HEK293 (cell line): ENCODE results near the gene VGLL2.

Experiments
- EGR2 ChIP-seq: fragments of 450-650 bp; formaldehyde crosslinking; IDR thresholded peaks from 2 replicates; pipeline ENCODE4 v1.5.1; 2016; ENCODE audit warnings: low read depth, missing biosample characterization, missing genetic modification characterization
- GLIS2 ChIP-seq: fragments of 450-650 bp; formaldehyde crosslinking; IDR thresholded peaks from 2 replicates; pipeline ENCODE4 v1.5.1; 2016; ENCODE audit warnings: missing biosample characterization, missing genetic modification characterization
- IKZF3 ChIP-seq: fragments of 450-650 bp; IDR thresholded peaks from 2 replicates; pipeline ENCODE4 v1.5.0; 2018; ENCODE audit warnings: missing biosample characterization, mild to moderate bottlenecking, missing genetic modification characterization, moderate library complexity
- KLF10 ChIP-seq: fragments of 450-650 bp; IDR thresholded peaks from 2 replicates; pipeline ENCODE4 v1.5.1; 2018; ENCODE audit warnings: missing biosample characterization, mild to moderate bottlenecking, missing genetic modification characterization
- SP3 ChIP-seq: fragments of 450-650 bp; formaldehyde crosslinking; IDR thresholded peaks from 2 replicates; pipeline ENCODE4 v1.5.1; 2016; ENCODE audit warnings: missing biosample characterization, missing genetic modification characterization
- YY1 ChIP-seq: fragments of 450-650 bp; formaldehyde crosslinking; IDR thresholded peaks from 2 replicates; pipeline ENCODE4 v1.5.1; 2018; ENCODE audit warnings: missing biosample characterization, missing genetic modification characterization
- ZBTB17 ChIP-seq: fragments of 450-650 bp; formaldehyde crosslinking; IDR thresholded peaks from 2 replicates; pipeline ENCODE4 v1.5.1; 2016; ENCODE audit warnings: missing biosample characterization, missing genetic modification characterization
- ZBTB7A ChIP-seq: fragments of 450-650 bp; formaldehyde crosslinking; IDR thresholded peaks from 2 replicates; pipeline ENCODE4 v1.5.1; 2016; ENCODE audit warnings: low read depth, missing biosample characterization, missing genetic modification characterization
- ZBTB8A ChIP-seq: fragments of 450-650 bp; formaldehyde crosslinking; IDR thresholded peaks from 2 replicates; pipeline ENCODE4 v1.5.1; 2016; ENCODE audit warnings: missing biosample characterization, missing genetic modification characterization
- ZFHX2 ChIP-seq: fragments of 450-650 bp; formaldehyde crosslinking; conservative IDR thresholded peaks from 2 replicates; pipeline ENCODE4 v1.5.1; 2016; ENCODE audit warnings: missing biosample characterization, missing genetic modification characterization
- ZNF214 ChIP-seq: fragments of 450-650 bp; formaldehyde crosslinking; IDR thresholded peaks from 2 replicates; pipeline ENCODE4 v1.5.1; 2017; ENCODE audit warnings: missing biosample characterization, mild to moderate bottlenecking, missing genetic modification characterization, borderline replicate concordance
- ZNF335 ChIP-seq: fragments of 450-650 bp; formaldehyde crosslinking; conservative IDR thresholded peaks from 2 replicates; pipeline ENCODE4 v1.5.1; 2016; ENCODE audit warnings: missing biosample characterization, missing genetic modification characterization
- ZNF394 ChIP-seq: fragments of 450-650 bp; formaldehyde crosslinking; IDR thresholded peaks from 2 replicates; pipeline ENCODE4 v1.5.1; 2016; ENCODE audit warnings: missing biosample characterization, missing genetic modification characterization, mild to moderate bottlenecking, moderate library complexity, borderline replicate concordance
- ZNF416 ChIP-seq: fragments of 450-650 bp; formaldehyde crosslinking; IDR thresholded peaks from 2 replicates; pipeline ENCODE4 v1.5.1; 2016; ENCODE audit warnings: missing biosample characterization, missing genetic modification characterization
- ZNF561 ChIP-seq: fragments of 450-650 bp; IDR thresholded peaks from 2 replicates; pipeline ENCODE4 v1.5.1; 2018; ENCODE audit warnings: missing biosample characterization, missing genetic modification characterization, borderline replicate concordance
- ZNF596 ChIP-seq: fragments of 450-650 bp; IDR thresholded peaks from 2 replicates; pipeline ENCODE4 v1.5.0; 2018; ENCODE audit warnings: missing biosample characterization, mild to moderate bottlenecking, missing genetic modification characterization, moderate library complexity
- ZNF610 ChIP-seq: fragments of 450-650 bp; formaldehyde crosslinking; IDR thresholded peaks from 2 replicates; pipeline ENCODE4 v1.5.1; 2016; ENCODE audit warnings: missing biosample characterization, missing genetic modification characterization, borderline replicate concordance
- ZXDB ChIP-seq: fragments of 450-650 bp; formaldehyde crosslinking; IDR thresholded peaks from 2 replicates; pipeline ENCODE4 v1.5.1; 2016; ENCODE audit warnings: missing biosample characterization, missing genetic modification characterization
- TF ChIP-seq, protein P1 (sequence below): fragments of 450-650 bp; formaldehyde crosslinking; IDR thresholded peaks from 2 replicates; pipeline ENCODE4 v1.5.1; 2016; ENCODE audit warnings: missing biosample characterization, missing genetic modification characterization
- TF ChIP-seq, protein P2 (sequence below): fragments of 450-650 bp; formaldehyde crosslinking; IDR thresholded peaks from 2 replicates; pipeline ENCODE4 v1.5.1; 2016; ENCODE audit warnings: missing biosample characterization, missing genetic modification characterization
- TF ChIP-seq, protein P3 (sequence below): fragments of 450-650 bp; formaldehyde crosslinking; IDR thresholded peaks from 2 replicates; pipeline ENCODE4 v1.5.1; 2017; ENCODE audit warnings: missing biosample characterization, missing genetic modification characterization
- TF ChIP-seq, protein P4 (sequence below): fragments of 450-650 bp; formaldehyde crosslinking; IDR thresholded peaks from 2 replicates; pipeline ENCODE4 v1.5.1; 2016; ENCODE audit warnings: missing biosample characterization, missing genetic modification characterization

The VGLL2 gene

DNA sequence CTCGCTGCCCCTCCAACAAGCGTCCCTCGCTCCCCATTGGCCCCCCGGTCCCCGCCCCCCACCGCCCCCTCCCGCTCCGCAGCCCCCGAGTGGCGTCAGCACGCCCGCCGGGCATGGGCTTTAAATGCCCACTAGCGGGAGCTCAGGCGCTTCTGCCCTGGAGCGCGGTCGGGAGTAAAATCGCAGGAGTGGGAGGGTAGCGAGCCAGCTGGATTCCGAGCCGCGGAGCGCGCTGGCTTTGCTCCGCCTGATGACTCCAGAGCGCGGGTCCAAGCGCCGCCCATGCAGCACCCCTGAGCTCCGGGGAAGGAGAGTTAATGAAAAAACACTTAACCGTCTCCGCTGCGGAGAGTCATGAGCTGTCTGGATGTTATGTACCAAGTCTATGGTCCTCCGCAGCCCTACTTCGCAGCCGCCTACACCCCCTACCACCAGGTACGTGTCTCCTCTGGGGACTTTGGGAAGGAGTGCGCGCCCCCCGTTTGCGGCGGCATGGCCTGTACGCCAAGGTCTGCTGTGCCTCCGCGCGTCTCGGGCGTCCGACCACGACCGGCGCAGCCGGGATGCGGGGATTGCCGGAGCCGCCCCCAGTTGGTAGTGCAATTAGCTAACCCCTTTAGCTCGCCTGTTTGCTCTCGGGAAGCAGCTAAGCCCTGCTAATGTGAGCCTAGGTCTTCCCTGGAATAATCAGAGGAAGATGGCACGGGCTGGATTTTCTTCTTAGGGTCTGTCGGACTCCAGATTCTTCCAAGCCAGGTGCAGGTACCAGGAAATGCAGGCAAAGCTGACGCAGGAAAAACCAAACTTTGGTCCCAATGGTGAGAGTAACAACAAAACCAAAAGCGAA is at the start of gene VGLL2 (continued):
- peak; percentile 23; the same call in 1 of the 2 replicates for TF ChIP-seq ZNF561 (tag by site-specific recombination)
- TF ChIP-seq ZXDB, result peak; percentile 45
- peak; percentile 58 for TF ChIP-seq GLIS2 (tag by site-specific recombination)
- TF ChIP-seq EGR2 (tag by site-specific recombination), result peak; percentile 54; the same call in 1 of the 2 replicates
- TF ChIP-seq ZNF335 (tag by site-specific recombination), result peak; percentile 90
- TF ChIP-seq, protein P1, sequence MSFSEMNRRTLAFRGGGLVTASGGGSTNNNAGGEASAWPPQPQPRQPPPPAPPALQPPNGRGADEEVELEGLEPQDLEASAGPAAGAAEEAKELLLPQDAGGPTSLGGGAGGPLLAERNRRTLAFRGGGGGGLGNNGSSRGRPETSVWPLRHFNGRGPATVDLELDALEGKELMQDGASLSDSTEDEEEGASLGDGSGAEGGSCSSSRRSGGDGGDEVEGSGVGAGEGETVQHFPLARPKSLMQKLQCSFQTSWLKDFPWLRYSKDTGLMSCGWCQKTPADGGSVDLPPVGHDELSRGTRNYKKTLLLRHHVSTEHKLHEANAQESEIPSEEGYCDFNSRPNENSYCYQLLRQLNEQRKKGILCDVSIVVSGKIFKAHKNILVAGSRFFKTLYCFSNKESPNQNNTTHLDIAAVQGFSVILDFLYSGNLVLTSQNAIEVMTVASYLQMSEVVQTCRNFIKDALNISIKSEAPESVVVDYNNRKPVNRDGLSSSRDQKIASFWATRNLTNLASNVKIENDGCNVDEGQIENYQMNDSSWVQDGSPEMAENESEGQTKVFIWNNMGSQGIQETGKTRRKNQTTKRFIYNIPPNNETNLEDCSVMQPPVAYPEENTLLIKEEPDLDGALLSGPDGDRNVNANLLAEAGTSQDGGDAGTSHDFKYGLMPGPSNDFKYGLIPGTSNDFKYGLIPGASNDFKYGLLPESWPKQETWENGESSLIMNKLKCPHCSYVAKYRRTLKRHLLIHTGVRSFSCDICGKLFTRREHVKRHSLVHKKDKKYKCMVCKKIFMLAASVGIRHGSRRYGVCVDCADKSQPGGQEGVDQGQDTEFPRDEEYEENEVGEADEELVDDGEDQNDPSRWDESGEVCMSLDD (tag by site-specific recombination), result peak; percentile 56; the same call in 1 of the 2 replicates
- no peak for TF ChIP-seq ZBTB7A (tag by site-specific recombination)
- TF ChIP-seq, protein P2, sequence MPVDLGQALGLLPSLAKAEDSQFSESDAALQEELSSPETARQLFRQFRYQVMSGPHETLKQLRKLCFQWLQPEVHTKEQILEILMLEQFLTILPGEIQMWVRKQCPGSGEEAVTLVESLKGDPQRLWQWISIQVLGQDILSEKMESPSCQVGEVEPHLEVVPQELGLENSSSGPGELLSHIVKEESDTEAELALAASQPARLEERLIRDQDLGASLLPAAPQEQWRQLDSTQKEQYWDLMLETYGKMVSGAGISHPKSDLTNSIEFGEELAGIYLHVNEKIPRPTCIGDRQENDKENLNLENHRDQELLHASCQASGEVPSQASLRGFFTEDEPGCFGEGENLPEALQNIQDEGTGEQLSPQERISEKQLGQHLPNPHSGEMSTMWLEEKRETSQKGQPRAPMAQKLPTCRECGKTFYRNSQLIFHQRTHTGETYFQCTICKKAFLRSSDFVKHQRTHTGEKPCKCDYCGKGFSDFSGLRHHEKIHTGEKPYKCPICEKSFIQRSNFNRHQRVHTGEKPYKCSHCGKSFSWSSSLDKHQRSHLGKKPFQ (tag by site-specific recombination), result no peak
- TF ChIP-seq YY1, result no peak
- TF ChIP-seq, protein P3, sequence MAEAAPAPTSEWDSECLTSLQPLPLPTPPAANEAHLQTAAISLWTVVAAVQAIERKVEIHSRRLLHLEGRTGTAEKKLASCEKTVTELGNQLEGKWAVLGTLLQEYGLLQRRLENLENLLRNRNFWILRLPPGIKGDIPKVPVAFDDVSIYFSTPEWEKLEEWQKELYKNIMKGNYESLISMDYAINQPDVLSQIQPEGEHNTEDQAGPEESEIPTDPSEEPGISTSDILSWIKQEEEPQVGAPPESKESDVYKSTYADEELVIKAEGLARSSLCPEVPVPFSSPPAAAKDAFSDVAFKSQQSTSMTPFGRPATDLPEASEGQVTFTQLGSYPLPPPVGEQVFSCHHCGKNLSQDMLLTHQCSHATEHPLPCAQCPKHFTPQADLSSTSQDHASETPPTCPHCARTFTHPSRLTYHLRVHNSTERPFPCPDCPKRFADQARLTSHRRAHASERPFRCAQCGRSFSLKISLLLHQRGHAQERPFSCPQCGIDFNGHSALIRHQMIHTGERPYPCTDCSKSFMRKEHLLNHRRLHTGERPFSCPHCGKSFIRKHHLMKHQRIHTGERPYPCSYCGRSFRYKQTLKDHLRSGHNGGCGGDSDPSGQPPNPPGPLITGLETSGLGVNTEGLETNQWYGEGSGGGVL (tag by site-specific recombination), result no peak
- TF ChIP-seq ZNF214 (tag by site-specific recombination), result no peak
- no peak for TF ChIP-seq ZNF416 (tag by site-specific recombination)
- TF ChIP-seq ZFHX2 (tag by site-specific recombination), result peak; percentile 74
- TF ChIP-seq, protein P4, sequence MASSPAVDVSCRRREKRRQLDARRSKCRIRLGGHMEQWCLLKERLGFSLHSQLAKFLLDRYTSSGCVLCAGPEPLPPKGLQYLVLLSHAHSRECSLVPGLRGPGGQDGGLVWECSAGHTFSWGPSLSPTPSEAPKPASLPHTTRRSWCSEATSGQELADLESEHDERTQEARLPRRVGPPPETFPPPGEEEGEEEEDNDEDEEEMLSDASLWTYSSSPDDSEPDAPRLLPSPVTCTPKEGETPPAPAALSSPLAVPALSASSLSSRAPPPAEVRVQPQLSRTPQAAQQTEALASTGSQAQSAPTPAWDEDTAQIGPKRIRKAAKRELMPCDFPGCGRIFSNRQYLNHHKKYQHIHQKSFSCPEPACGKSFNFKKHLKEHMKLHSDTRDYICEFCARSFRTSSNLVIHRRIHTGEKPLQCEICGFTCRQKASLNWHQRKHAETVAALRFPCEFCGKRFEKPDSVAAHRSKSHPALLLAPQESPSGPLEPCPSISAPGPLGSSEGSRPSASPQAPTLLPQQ (tag by site-specific recombination), result 0 out of 2 replicates have a peak, but pooled peaks have one; percentile 11
- peak; percentile 87 for TF ChIP-seq ZBTB8A (tag by site-specific recombination)
- no peak for TF ChIP-seq ZNF610 (tag by site-specific recombination)
- peak; percentile 33; the same call in 1 of the 2 replicates for TF ChIP-seq SP3 (tag by site-specific recombination)
- TF ChIP-seq KLF10 (tag by site-specific recombination), result peak; percentile 54; the same call in 1 of the 2 replicates
- TF ChIP-seq ZNF596 (tag by site-specific recombination), result no peak
- peak; percentile 20; the same call in 1 of the 2 replicates for TF ChIP-seq IKZF3 (tag by site-specific recombination)
- no peak for TF ChIP-seq ZNF394 (tag by site-specific recombination)
- TF ChIP-seq ZBTB17 (tag by site-specific recombination), result peak; percentile 26; the same call in 1 of the 2 replicates
- TF ChIP-seq, all 188 proteins: peak for 30
